ENCODE data around the gene DKC1.
A peak's percentile ranks its signal among the peaks of the same experiment; 100 is the strongest.

The DKC1 gene

GRCh38 chrX:154751203-154751668 lies 11.4 kb upstream of the DKC1 start:
- ATAC-seq (no peak), DNase-seq (ENCODE audit: low spot score in 2 of 2) (no peak)
- Mint-ChIP-seq H3K4me3 (peak overlapping the region; percentile 71), H3K36me3 (no peaks in the 10 kb centered on the region), H3K27ac (peak overlapping the region; percentile 80), H3K9me3 (no peaks in the 10 kb centered on the region), H3K4me1 (peaks cover 10% of the 10 kb centered on the region)

- ATAC-seq (no peak), DNase-seq (ENCODE audit: low spot score in 2 of 2) (no peak)
- Mint-ChIP-seq H3K4me1 (peaks cover 10% of the 10 kb centered on the region), H3K36me3 (no peaks in the 10 kb centered on the region), H3K4me3 (peak overlapping the region; percentile 71), H3K9me3 (no peaks in the 10 kb centered on the region), H3K27ac (peak overlapping the region; percentile 80)
These were observed 10.9 kb upstream of the DKC1 start for GRCh38 chrX:154751669-154752271.

GRCh38 chrX:154758696-154759095 lies 4.0 kb upstream of the DKC1 start:
- H3K4me3 Mint-ChIP-seq = no peak overlapping the region
- DNase-seq (ENCODE audit: low spot score in 2 of 2) (no peak), ATAC-seq (no peak)
- H3K36me3 Mint-ChIP-seq = peaks cover 13% of the 10 kb centered on the region
- no peak overlapping the region for H3K27ac Mint-ChIP-seq
- H3K9me3 Mint-ChIP-seq = no peaks in the 10 kb centered on the region
- H3K4me1 Mint-ChIP-seq = peaks cover 11% of the 10 kb centered on the region

DNA sequence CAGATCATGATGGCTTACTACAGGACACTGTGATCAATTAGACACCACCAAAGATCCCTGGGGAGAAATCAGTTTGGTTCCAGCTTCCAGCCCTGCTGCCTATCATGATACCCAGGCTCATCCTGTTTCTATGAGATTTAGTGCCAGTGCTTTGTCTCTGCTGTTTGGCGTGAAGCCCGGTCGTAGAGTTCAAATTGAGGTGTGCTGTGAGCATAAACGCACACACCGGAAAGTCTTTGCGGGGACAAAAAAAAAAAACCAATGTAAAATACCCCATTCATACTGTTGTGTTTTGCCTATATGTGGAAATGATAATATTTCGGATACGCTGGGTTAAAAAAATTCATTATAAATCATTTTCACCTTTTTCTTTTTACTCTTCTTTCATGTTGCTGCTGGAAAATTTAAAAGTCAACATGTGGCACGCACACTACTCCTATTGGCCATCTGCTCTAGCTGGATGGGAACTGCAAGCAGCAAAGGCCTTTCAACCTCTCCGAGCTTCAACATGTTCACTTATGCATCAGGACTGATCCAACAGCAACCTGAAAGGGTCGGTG lies 607 bp upstream of the DKC1 start:
- DNase-seq (ENCODE audit: low spot score in 2 of 2) (no peak), ATAC-seq (no peak)
- Mint-ChIP-seq H3K36me3 (peaks cover 42% of the 10 kb centered on the region), H3K9me3 (no peaks in the 10 kb centered on the region), H3K4me1 (peaks cover 21% of the 10 kb centered on the region), H3K4me3 (peak overlapping the region; percentile 78), H3K27ac (peak overlapping the region; percentile 91)

DNA sequence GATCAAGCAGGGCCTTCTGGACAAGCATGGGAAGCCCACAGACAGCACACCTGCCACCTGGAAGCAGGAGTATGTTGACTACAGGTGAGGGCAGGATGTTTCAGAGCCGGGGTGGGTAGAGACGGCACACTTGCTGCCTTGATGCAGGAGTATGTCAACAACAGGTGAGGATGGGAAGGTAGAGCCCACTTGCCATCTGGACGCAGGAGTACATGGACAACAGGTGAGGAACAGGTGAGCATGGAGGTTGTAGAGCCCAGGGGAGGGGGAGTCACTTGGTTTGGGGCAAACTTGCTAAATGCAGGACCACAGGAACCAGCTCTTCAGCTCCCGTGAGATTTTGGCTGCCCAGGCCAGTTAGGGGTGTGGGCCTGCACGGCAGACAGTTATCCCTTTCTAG lies 12.0 kb downstream of the DKC1 start:
- Mint-ChIP-seq H3K9me3 (no peaks in the 10 kb centered on the region), H3K27ac (peak overlapping the region; percentile 29), H3K4me1 (peaks cover 16% of the 10 kb centered on the region), H3K4me3 (no peak overlapping the region), H3K36me3 (peaks cover 87% of the 10 kb centered on the region)
- DNase-seq (ENCODE audit: low spot score in 2 of 2) (no peak), ATAC-seq (no peak)

DNA sequence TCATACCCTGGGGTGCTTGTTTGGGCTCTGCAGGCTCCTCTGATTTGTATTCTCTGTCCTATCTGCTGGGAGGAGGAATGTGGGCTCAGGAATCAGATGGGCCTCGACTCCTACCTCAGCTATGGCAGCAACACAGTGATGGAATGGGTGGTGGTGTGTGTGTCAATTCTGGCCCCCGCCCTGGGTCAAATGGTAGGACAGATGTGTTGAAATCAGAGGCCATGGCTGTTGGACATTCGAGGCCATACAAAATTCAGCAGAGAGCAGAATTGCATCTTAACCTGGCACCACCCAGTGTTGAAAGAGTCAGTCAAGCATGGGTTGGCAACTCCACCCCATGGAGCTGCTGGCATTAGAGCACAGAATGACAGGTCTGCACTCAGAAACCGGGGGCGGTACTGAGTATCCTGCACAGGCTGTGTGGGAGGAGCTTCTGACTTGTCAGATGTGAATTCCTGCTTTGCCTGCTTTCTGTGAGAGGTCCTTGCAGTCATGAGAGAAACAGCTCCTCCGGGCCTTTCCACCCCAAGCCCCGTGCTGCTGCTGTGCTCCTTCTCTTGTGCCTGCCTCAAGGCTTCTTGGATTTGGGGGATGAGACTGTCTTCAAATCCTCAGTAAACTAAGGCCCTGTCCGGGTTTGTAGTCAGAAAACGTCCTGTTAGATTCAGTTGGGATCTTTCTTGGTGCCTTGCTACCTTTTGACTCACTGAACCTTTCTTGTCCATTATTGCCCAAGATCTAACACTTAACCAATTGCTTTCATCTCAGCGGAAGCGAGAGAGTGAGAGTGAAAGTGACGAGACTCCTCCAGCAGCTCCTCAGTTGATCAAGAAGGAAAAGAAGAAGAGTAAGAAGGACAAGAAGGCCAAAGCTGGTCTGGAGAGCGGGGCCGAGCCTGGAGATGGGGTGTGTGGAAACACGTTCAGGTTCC lies 13.0 kb downstream of the DKC1 start:
- peaks cover 16% of the 10 kb centered on the region for H3K4me1 Mint-ChIP-seq
- H3K4me3 Mint-ChIP-seq = no peak overlapping the region
- DNase-seq (ENCODE audit: low spot score in 2 of 2) (peak in 1 of 2 donors; percentile 3), ATAC-seq (peak; percentile 87)
- peaks cover 77% of the 10 kb centered on the region for H3K36me3 Mint-ChIP-seq
- peak overlapping the region; percentile 69 for H3K27ac Mint-ChIP-seq
- H3K9me3 Mint-ChIP-seq = no peaks in the 10 kb centered on the region

DNA sequence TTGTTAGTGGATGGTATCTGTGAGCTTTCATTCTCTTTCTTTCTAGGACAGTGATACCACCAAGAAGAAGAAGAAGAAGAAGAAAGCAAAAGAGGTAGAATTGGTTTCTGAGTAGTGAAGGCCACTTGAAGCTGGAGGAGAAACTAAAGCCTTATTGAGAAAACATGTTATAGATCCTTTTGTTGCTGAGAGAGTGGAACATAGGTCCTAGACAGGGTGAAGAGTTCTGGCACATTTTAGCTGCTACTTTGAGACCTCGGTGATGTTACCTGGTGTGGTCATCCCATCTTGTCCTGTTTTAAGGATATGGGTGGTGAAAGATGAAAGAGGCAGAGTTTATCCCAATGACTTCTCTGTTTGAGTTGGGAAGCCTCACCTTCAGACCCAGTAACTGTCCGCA lies 14.1 kb downstream of the DKC1 start:
- DNase-seq (ENCODE audit: low spot score in 2 of 2) (no peak), ATAC-seq (no peak)
- Mint-ChIP-seq H3K4me1 (peaks cover 16% of the 10 kb centered on the region), H3K9me3 (no peaks in the 10 kb centered on the region), H3K27ac (peak overlapping the region; percentile 69), H3K4me3 (no peak overlapping the region), H3K36me3 (peaks cover 76% of the 10 kb centered on the region)

GRCh38 chrX:154779261-154779660 lies 16.6 kb downstream of the DKC1 start:
- H3K36me3 Mint-ChIP-seq = peaks cover 57% of the 10 kb centered on the region
- peaks cover 36% of the 10 kb centered on the region for H3K4me1 Mint-ChIP-seq
- no peak overlapping the region for H3K4me3 Mint-ChIP-seq
- H3K9me3 Mint-ChIP-seq = no peaks in the 10 kb centered on the region
- DNase-seq (ENCODE audit: low spot score in 2 of 2) (no peak), ATAC-seq (peak; percentile 59)
- no peak overlapping the region for H3K27ac Mint-ChIP-seq

GRCh38 chrX:154780968-154781367 lies 18.3 kb downstream of the DKC1 start:
- Mint-ChIP-seq H3K9me3 (no peaks in the 10 kb centered on the region), H3K4me1 (peaks cover 30% of the 10 kb centered on the region), H3K4me3 (no peak overlapping the region), H3K36me3 (peaks cover 40% of the 10 kb centered on the region), H3K27ac (no peak overlapping the region)
- DNase-seq (ENCODE audit: low spot score in 2 of 2) = no peak
- ATAC-seq = no peak

DNA sequence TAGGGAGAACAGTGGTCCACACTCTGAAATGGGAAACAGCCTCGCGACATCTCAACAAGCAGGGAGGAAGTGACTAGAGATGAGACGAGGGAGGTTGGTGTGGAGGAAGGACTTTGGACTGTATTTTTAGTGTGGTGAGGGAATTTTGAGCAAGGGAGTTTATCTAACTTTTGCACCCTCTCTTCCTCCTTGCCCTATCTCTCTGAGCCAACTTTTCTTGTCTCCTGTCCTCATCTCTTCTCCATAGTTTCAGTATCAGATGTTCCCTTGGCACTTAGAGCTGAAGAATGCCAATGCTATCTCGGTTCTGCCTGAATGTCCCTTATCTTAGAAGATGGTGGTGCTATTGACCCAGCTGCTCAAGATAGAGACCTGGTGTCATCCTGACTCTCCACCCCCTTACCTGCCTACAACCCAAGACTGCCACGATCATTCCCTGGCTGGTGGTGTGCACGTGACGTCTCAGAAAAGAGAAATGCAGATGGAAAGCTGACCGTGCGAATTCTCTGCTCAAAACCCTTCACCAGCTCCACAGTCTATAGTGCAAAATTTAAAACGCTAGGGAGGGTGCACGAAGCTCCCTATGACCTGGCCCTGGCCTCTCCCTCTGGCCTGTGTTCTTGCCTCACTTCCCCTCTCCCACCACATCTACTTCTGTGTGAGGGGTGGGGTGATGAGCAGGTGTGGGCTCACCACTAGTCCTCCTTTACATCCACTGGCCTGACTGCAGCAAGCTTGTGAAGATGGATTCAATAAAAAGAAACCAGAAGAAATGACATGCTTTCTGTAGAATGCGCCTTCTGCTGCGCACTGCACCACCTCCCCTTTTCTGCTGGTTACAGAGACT lies 21.7 kb downstream of the DKC1 start:
- H3K9me3 Mint-ChIP-seq = no peaks in the 10 kb centered on the region
- no peak for ATAC-seq

GRCh38 chrX:154785716-154786115 lies 23.1 kb downstream of the DKC1 start:
- H3K9me3 Mint-ChIP-seq = no peaks in the 10 kb centered on the region
- no peak overlapping the region for H3K4me3 Mint-ChIP-seq
- no peak for DNase-seq (ENCODE audit: low spot score in 2 of 2)
- peaks cover 22% of the 10 kb centered on the region for H3K4me1 Mint-ChIP-seq
- ATAC-seq = no peak
- peaks cover 11% of the 10 kb centered on the region for H3K36me3 Mint-ChIP-seq
- H3K27ac Mint-ChIP-seq = no peak overlapping the region

More for the DNA sequence above, 21.7 kb downstream of the DKC1 start:
- Mint-ChIP-seq H3K4me3 (peak overlapping the region; percentile 42), H3K4me1 (peaks cover 22% of the 10 kb centered on the region), H3K36me3 (peaks cover 12% of the 10 kb centered on the region), H3K27ac (no peak overlapping the region)
- DNase-seq (ENCODE audit: low spot score in 2 of 2) = no peak

DNA sequence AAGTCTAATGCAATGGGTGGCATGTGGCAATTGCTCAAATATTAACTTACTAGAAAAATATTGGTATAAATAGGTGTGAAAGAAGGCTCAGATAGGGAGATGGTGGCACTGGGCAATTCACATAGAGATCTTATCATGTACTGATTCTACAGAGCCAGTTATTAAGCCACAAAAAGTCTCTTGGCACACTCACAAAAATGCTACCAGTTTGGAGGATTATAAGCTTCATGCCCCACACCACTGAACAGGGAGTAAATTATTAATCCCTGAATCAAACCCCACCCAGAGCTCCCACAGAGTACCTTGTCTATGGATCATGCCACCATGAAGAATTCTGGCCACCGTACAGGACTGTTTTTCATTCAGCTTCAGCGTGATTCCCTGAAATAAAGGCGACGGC lies 28.8 kb downstream of the DKC1 start:
- Mint-ChIP-seq H3K36me3 (no peaks in the 10 kb centered on the region), H3K4me3 (no peak overlapping the region), H3K27ac (no peak overlapping the region), H3K9me3 (no peaks in the 10 kb centered on the region), H3K4me1 (no peaks in the 10 kb centered on the region)
- DNase-seq (ENCODE audit: low spot score in 2 of 2) (no peak), ATAC-seq (no peak)

DNA sequence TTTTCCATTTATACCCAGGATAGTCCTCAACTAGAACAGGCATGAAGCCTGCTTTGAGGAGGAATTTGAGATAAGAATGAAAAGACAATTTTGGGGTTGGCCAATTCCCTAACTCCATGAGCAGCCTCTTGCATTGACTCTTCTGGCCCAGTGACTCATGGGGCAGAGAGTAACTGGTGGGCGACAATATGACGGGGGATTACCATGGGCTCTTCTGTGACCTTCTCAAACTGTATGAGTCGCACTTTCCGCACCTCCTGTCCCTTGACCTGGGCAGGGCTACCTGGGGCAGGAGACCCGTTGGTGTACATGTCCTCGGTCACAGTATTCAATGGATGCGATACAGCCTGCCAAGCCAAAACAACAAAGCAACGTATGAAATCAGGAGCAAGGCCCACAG lies 29.3 kb downstream of the DKC1 start:
- Mint-ChIP-seq H3K9me3 (no peaks in the 10 kb centered on the region), H3K27ac (no peak overlapping the region), H3K4me1 (no peaks in the 10 kb centered on the region), H3K36me3 (no peaks in the 10 kb centered on the region), H3K4me3 (no peak overlapping the region)
- no peak for DNase-seq (ENCODE audit: low spot score in 2 of 2)
- ATAC-seq = peak; percentile 57

GRCh38 chrX:154793084-154793795 lies 30.6 kb downstream of the DKC1 start:
- no peak overlapping the region for H3K4me3 Mint-ChIP-seq
- DNase-seq (ENCODE audit: low spot score in 2 of 2) = no peak
- no peak for ATAC-seq
- no peak overlapping the region for H3K27ac Mint-ChIP-seq
- peaks cover 2% of the 10 kb centered on the region for H3K4me1 Mint-ChIP-seq
- H3K9me3 Mint-ChIP-seq = no peaks in the 10 kb centered on the region
- H3K36me3 Mint-ChIP-seq = no peaks in the 10 kb centered on the region
